ENCODE measurements around the gene CCNK.

The CCNK gene

DNA sequence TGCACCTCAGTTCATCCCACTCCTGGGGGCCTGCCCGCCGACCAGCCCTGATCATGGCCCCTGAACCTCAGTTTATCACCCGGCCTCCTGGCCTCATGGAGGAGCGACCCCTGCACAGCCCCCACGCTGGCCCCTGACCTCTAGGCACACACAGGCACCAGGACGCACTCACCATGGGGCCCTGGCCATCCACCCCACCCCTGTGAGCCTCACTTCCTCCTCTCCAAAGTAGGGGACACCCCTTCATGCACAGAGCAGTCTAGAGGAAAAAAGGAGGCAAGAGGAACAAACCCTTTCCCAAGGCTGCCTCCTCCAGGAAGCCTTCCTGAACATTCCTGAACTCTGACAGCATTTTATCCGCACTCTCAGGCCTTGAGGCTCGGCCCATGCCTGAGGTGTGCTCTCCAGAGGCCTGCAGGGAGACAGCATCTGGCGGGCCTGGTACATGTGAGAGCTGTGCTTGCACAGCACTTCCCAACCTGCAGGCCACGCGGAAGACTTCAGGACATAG, 39.4 kb downstream of the CCNK start:
- no peak for DNase-seq (ENCODE audit: low spot score)

DNA sequence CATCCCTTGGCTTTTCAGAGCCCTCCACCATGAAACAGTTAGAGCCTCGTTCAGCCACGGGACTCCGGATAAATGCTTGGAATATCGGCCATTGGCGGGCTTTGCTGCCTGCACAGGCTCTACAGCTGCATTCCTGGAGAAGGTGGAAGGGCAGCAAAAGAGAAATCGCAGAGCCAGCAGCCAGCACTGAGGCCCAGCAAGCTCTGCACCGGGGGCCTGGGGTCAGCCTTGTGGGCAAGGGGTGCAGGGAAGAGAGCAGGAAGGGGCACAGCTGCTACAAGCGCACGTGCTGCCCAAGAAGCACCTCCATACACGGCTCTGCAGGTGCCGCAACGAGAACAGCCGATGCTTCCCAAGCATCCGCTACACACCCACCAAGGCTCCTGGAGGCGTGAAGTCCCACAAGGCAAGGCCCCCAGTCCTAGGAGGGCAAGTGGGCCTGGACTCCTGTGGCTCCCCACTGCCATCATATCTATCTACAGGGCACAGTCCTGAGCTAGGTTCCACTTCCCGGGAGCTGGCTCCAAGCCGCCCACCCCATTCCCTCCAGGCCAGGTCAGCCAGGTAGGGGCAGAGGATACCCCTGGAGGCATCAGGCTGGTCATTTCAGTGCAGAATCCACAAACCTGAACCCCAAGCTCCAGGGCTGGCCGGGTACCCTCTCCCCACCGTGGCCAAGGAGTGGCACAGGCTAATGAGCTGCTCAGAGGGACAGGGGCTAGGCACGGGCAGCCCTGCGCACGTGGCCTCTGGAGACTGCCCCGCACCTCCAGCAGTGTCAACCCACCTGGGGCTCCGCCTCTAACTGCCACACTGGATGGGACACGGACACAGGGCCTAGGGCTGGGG, 40.2 kb downstream of the CCNK start:
- DNase-seq (ENCODE audit: low spot score): no peak

DNA sequence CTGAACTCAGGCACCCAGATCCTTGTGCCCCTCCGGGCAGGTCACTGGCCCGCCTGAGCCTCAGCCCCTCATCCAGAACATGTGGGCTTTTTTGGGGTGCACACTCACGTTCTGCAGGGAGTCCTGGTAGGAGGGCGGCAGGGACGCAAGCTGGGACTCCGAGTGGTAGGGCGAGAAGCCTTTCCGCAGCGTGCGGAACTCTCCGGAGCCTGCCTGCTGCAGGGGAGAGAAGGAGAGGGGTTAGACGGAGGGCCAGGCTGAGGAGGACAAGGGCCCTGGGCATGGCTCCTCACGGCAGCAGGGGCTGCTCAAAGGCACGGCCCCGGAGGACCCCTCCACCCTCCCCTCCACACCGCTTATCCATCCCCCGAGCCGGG, 40.8 kb downstream of the CCNK start:
- no peak for DNase-seq (ENCODE audit: low spot score)

DNA sequence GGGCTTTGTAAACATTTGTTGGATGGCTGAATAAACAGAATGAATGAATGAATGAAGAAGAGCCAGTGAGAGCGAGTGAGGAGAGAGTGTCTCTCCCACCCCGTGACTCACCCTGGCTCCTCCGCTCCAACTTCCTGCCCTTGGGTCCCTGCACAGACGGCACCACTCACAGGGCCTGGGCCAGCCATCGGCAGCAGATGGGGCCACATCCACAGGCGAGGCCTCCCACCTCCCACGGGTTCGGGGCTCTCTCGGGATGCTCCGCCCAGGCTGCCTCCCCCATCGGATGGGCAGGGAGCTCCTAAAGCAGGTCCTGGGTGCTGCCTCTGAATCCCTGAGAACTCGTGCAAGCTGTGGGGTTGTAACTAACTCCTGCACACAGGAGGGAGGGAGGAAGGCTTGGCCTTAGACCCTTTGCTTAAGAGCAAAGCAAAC, 41.3 kb downstream of the CCNK start:
- DNase-seq (ENCODE audit: low spot score): no peak

DNA sequence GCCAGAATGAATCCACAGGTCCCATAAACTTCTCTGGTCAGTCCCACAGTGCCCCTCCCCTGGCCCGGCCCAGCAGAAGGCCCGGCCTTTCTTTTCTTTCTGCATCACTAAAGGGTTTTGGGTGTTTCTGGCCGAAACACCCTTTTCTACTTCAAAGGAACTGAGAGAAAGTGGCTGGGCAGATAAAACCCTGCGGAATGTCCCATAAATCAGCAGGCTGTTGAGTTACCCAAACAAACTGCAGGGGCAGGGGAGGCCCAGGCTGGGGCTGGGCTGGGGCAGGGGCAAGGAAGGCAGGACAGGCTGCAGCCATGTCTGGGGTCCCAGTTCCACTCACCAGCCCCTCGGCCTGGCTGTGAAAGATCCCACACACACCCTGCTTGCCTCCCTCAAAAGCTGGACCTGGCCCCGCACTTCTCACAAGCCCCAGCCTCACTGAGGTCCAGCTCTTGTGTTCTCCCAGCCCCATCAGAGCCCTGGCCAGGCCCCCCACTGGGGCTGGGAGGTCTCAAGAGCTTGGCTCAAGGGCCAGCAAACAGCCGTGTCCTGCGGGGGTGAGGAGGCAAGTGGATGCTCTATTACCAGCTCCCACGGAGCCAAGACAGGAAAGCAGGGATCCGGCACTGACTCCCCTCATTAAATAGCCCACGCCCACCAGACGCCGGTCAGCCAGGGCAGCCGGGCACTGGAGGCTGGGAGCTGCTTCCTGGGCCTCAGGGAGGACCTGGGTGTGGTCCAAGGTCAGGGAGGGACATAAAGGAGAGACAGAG, 41.9 kb downstream of the CCNK start:
- no peak for DNase-seq (ENCODE audit: low spot score)

DNA sequence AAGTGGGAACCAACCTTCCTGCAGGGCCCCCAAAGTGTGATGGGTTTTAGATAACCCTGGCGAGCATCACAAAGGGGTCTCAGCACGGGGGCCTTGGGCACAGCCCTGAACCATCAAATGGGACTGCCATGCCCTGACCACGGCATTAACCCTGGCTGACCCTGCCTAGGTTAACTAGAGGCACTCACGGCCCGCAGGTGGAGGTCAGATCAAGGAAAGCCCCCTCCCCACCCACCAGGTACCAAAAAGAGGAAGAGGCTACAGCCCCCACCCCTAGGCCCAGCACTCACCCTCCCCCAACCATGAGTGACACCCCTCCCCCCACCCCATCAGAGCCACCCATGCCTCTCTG, 42.5 kb downstream of the CCNK start:
- DNase-seq (ENCODE audit: low spot score): no peak

DNA sequence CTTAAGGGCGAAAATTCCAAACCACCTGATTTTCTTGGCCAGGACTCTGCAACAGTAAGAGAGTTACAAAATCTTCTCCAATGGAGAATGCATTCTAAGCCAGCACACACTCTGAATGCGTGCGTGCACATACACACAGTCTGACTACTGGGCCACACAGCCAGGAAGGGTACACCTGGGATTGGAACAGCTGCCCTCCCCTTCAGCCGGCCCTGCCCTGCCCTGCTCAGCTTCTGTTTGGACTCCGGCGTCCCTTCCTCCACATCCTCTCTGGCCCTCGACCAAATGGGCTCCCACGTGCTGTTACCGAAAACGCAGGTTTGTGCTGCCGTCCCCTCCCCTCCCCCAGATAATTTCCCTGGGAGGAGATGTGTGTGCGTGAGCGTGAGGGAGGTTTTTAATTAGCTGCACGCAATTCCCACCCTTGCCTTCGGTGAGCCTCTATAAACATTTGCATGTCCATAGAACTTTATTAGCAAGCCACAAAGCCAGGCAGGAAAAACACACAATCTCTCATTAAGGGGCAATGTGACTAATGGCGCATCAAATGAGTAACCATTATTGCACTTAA, 43.0 kb downstream of the CCNK start:
- no peak for DNase-seq (ENCODE audit: low spot score)

DNA sequence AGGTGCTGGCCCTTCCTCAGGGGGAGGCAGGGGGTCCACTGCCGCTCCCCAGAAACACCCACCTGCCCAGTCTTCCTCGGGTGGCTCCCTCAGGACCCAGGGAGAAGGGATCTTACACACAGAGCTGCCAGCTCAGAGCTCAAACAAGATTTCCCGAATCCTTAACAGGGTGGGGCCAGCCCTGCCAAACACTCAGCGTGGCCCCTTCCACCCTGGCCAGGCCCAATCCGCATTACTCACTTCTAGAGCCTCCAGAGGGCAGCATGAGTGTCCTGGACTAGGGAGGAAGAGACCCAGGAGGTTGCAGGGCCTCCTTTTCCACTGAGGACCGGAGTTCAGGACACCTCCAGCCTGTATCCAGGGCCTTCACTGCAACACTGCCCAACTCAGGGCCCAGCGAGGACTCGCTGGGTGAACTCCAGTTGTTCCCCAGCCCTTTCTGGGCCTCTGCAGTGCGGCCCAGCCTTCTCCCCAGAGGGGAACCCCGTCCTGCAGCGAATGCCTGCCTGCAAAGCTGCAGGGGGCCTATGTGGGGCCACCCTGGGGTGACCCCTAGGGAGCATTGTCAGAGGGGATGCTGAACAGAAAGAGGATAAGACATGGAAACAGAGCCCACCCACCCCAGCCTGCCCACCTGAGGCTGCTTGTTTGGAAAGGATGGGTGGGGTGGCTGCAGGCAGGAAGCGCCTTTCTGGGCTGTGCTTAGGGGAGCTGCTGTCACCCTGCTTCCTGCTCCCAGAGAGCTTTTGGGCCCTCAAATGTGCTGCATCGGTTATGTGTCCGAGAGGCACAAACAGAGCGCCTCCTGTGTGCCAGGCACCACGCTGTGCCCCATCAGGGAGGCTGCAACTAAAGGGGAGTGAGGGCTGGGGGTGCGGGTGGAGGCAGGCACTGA, 43.8 kb downstream of the CCNK start:
- DNase-seq (ENCODE audit: low spot score): peak; percentile 66

GRCh38 chr14:99525699-99526080, 44.5 kb downstream of the CCNK start:
- DNase-seq (ENCODE audit: low spot score): no peak

- no peak for DNase-seq (ENCODE audit: low spot score)
Measured at GRCh38 chr14:99527026-99527425, 45.8 kb downstream of the CCNK start.

- no peak for DNase-seq (ENCODE audit: low spot score)
Measured at GRCh38 chr14:99527427-99528076, 46.3 kb downstream of the CCNK start.

GRCh38 chr14:99529899-99530298, 48.7 kb downstream of the CCNK start:
- DNase-seq (ENCODE audit: low spot score): no peak

GRCh38 chr14:99530407-99531155, 49.4 kb downstream of the CCNK start:
- no peak for DNase-seq (ENCODE audit: low spot score)

GRCh38 chr14:99531251-99532096, 50.3 kb downstream of the CCNK start:
- no peak for DNase-seq (ENCODE audit: low spot score)

DNA sequence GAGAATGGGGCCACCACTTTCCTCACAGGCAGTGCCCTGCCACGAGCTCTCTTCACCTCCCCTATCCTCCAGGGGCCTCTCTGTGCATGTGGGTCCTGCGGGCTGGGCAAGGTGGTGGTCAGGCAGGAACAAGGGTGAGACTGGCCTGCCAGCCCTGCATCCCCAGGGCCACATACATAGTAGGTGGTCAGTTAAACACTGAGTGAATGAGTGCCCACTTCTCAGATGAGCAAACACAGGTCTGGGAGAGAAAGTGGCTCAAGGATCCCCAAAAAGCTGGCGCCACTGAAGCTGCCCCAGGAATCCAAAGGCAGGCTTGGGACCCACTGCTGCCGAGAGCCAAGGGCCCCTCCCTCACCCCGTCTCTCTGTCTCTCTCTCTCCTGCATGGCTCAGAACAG, 51.1 kb downstream of the CCNK start:
- no peak for DNase-seq (ENCODE audit: low spot score)

GRCh38 chr14:99534333-99534732, 53.1 kb downstream of the CCNK start:
- no peak for DNase-seq (ENCODE audit: low spot score)

GRCh38 chr14:99534863-99535262, 53.7 kb downstream of the CCNK start:
- DNase-seq (ENCODE audit: low spot score): no peak

DNA sequence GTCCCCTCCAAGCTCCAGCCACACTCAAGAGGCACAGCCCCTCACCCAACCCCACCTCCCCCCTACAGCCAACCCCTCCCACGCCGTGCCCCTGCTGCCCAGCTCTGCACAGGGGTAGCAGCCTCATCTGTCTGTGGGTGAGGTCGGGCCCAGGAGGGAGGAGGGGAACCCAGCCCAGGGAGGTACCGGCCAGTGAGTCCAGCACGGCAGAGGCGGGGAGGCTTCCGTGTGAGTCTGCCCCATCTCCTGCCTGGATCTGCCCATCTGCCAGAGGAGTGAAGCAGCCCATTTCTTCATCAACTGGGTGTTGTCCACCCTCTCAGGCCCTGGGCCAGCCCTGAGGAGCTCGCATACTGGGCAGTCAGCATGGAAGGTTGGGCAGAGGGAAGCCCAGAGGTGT, 54.2 kb downstream of the CCNK start:
- no peak for DNase-seq (ENCODE audit: low spot score)

GRCh38 chr14:99535908-99536778, 54.9 kb downstream of the CCNK start:
- no peak for DNase-seq (ENCODE audit: low spot score)

Measured in D341Med (cell line).